Coronary artery (tissue), 2 donors: ENCODE measurements around the gene DNAJC18.

Experiments
- DNase-seq: peaks from one replicate; pipeline ENCODE4 v3.0.0-alpha.2; 2017; ENCODE audit warnings: low spot score
- H3K27ac ChIP-seq, 2 donors: fragments of 200-600 bp; sonication (generic); one replicate each; pipeline ENCODE4 v1.5.1; 2016 to 2019
- H3K4me3 ChIP-seq: fragments of 200-600 bp; sonication (generic); 2 replicates; pipeline ENCODE4 v1.5.1; 2016; ENCODE audit warnings: mild to moderate bottlenecking, moderate library complexity
- CTCF ChIP-seq: fragments of 200-600 bp; sonication (generic); IDR thresholded peaks from one replicate; pipeline ENCODE4 v1.5.1; 2019; ENCODE audit warnings: antibody characterized with exemption

DNAJC18 gene

DNA sequence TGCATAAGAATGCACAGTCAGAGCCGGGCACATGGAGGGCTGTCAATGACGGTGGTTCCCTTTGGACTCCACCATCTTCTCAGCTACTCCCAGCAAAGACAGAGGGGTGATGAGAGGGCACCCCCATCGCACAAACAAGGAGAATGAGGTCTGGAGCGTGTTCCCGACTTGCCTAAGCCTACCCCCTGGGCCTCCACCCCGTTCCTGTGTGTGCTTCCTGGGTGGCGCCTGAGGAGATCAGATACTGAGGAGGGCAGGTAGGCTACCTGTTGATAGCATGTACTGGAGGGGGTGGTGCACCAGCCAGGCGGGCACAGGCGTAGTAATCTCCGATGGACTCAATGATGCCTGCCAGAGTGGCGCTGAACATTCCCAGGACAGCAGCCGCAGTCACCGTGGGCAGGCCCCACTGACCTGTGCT lies 60.4 kb downstream of the DNAJC18 start:
- no peak for DNase-seq
- H3K4me3 ChIP-seq = no peak overlapping the region
- H3K27ac ChIP-seq = no peak overlapping the region
- TF ChIP-seq CTCF = no peak

DNA sequence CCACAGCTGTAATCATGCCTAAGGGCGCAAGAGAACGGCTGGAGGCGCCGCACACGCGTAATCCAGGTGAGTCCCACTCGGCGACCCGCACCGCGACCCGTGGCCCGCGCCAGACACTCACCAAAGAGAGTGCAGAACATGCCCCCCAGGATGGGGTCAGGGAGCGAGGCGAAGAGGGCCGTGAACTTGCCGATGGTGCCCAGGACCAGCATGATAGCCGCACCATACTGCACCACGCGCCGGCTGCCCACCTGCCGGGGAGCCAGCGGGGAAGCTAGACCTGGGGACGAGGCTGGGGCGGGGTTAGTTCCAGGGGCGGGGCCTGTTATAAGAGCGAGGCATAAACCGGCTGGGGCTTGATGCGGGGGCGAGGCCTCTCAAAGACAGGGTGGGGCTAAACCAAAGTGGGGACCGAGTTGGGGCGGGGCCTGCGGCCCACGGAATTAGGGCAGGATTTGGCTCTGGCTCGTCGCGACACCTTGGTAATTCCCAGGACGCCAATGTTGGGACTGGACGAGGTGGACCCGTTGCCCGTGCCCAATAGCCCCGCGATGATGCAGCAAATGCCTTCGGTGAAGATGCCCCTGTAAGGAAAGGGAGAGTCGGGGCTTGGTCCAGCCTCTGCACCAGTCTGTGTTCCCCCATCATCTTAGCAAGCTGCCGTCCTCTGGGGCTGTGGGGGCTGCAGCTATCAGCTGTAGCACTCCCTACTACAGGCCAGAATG lies 61.1 kb downstream of the DNAJC18 start:
- Histone ChIP-seq H3K27ac (no peak overlapping the region), H3K4me3 (no peak overlapping the region)
- DNase-seq = no peak
- TF ChIP-seq CTCF = no peak

- no peak for DNase-seq
- TF ChIP-seq CTCF = no peak
- Histone ChIP-seq H3K27ac (no peak overlapping the region), H3K4me3 (no peak overlapping the region)
Measured at GRCh38 chr5:139377226-139377625, 62.1 kb downstream of the DNAJC18 start.

- no peak for TF ChIP-seq CTCF
- H3K27ac ChIP-seq = no peak overlapping the region
- no peak overlapping the region for H3K4me3 ChIP-seq
- DNase-seq = no peak
Measured at GRCh38 chr5:139376364-139376763, 63.0 kb downstream of the DNAJC18 start.

GRCh38 chr5:139374909-139375308 lies 64.4 kb downstream of the DNAJC18 start:
- Histone ChIP-seq H3K27ac (no peak overlapping the region), H3K4me3 (no peak overlapping the region)
- no peak for TF ChIP-seq CTCF
- DNase-seq = no peak

- no peak for DNase-seq
- no peak for TF ChIP-seq CTCF
- no peak overlapping the region for H3K4me3 ChIP-seq
- H3K27ac ChIP-seq = no peak overlapping the region
Measured at GRCh38 chr5:139371482-139372435, 67.6 kb downstream of the DNAJC18 start.
